ENCODE measurements around the gene GRIK1.

Gene GRIK1

GRCh38 chr21:29741761-29742160 lies 198.0 kb downstream of the GRIK1 start:
- in situ Hi-C loops (cut with MboI; ENCODE audit: low pct_unique_long_range_greater_than_20kb, low sequenced_read_pairs) = no loop called here

GRCh38 chr21:29739176-29739575 lies 200.6 kb downstream of the GRIK1 start:
- DNase-seq = peak; percentile 26
- in situ Hi-C loops (cut with MboI; ENCODE audit: low pct_unique_long_range_greater_than_20kb, low sequenced_read_pairs) = no loop called here

More at GRCh38 chr21:29741761-29742160, 198.0 kb downstream of the GRIK1 start:
- DNase-seq = no peak

- in situ Hi-C loops (cut with MboI; ENCODE audit: low pct_unique_long_range_greater_than_20kb, low sequenced_read_pairs) = no loop called here
Observed at GRCh38 chr21:29738730-29739129, 201.1 kb downstream of the GRIK1 start.

GRCh38 chr21:29737186-29737585 lies 202.6 kb downstream of the GRIK1 start:
- DNase-seq = no peak
- in situ Hi-C loops (cut with MboI; ENCODE audit: low pct_unique_long_range_greater_than_20kb, low sequenced_read_pairs) = no loop called here

More at GRCh38 chr21:29738730-29739129, 201.1 kb downstream of the GRIK1 start:
- no peak for DNase-seq

GRCh38 chr21:29730281-29730680 lies 209.5 kb downstream of the GRIK1 start:
- in situ Hi-C loops (cut with MboI; ENCODE audit: low pct_unique_long_range_greater_than_20kb, low sequenced_read_pairs) = no loop called here
- no peak for DNase-seq

GRCh38 chr21:29726044-29726443 lies 213.8 kb downstream of the GRIK1 start:
- in situ Hi-C loops (cut with MboI; ENCODE audit: low pct_unique_long_range_greater_than_20kb, low sequenced_read_pairs) = no loop called here

GRCh38 chr21:29725025-29725736 lies 214.6 kb downstream of the GRIK1 start:
- DNase-seq = no peak
- in situ Hi-C loops (cut with MboI; ENCODE audit: low pct_unique_long_range_greater_than_20kb, low sequenced_read_pairs) = no loop called here

More at GRCh38 chr21:29726044-29726443, 213.8 kb downstream of the GRIK1 start:
- DNase-seq = peak; percentile 19

GRCh38 chr21:29721964-29722363 lies 217.8 kb downstream of the GRIK1 start:
- DNase-seq = no peak
- in situ Hi-C loops (cut with MboI; ENCODE audit: low pct_unique_long_range_greater_than_20kb, low sequenced_read_pairs) = no loop called here

GRCh38 chr21:29721221-29721620 lies 218.6 kb downstream of the GRIK1 start:
- in situ Hi-C loops (cut with MboI; ENCODE audit: low pct_unique_long_range_greater_than_20kb, low sequenced_read_pairs) = no loop called here
- DNase-seq = no peak

- in situ Hi-C loops (cut with MboI; ENCODE audit: low pct_unique_long_range_greater_than_20kb, low sequenced_read_pairs) = no loop called here
- no peak for DNase-seq
Observed at GRCh38 chr21:29719521-29719920, 220.3 kb downstream of the GRIK1 start.

GRCh38 chr21:29718081-29718815 lies 221.5 kb downstream of the GRIK1 start:
- in situ Hi-C loops (cut with MboI; ENCODE audit: low pct_unique_long_range_greater_than_20kb, low sequenced_read_pairs) = no loop called here
- DNase-seq = no peak

- in situ Hi-C loops (cut with MboI; ENCODE audit: low pct_unique_long_range_greater_than_20kb, low sequenced_read_pairs) = no loop called here
- DNase-seq = no peak
Observed at GRCh38 chr21:29717659-29718058, 222.1 kb downstream of the GRIK1 start.

GRCh38 chr21:29716753-29717152 lies 223.0 kb downstream of the GRIK1 start:
- in situ Hi-C loops (cut with MboI; ENCODE audit: low pct_unique_long_range_greater_than_20kb, low sequenced_read_pairs) = no loop called here

GRCh38 chr21:29715089-29715488 lies 224.7 kb downstream of the GRIK1 start:
- DNase-seq = no peak
- in situ Hi-C loops (cut with MboI; ENCODE audit: low pct_unique_long_range_greater_than_20kb, low sequenced_read_pairs) = no loop called here

More at GRCh38 chr21:29716753-29717152, 223.0 kb downstream of the GRIK1 start:
- DNase-seq = no peak

- in situ Hi-C loops (cut with MboI; ENCODE audit: low pct_unique_long_range_greater_than_20kb, low sequenced_read_pairs) = no loop called here
- DNase-seq = no peak
Observed at GRCh38 chr21:29712818-29713217, 227.0 kb downstream of the GRIK1 start.

GRCh38 chr21:29711236-29711635 lies 228.6 kb downstream of the GRIK1 start:
- DNase-seq = no peak
- in situ Hi-C loops (cut with MboI; ENCODE audit: low pct_unique_long_range_greater_than_20kb, low sequenced_read_pairs) = no loop called here

- DNase-seq = no peak
- in situ Hi-C loops (cut with MboI; ENCODE audit: low pct_unique_long_range_greater_than_20kb, low sequenced_read_pairs) = no loop called here
Observed at GRCh38 chr21:29710498-29710897, 229.3 kb downstream of the GRIK1 start.

GRCh38 chr21:29708401-29708800 lies 231.4 kb downstream of the GRIK1 start:
- in situ Hi-C loops (cut with MboI; ENCODE audit: low pct_unique_long_range_greater_than_20kb, low sequenced_read_pairs) = no loop called here
- DNase-seq = no peak

GRCh38 chr21:29704719-29705118 lies 235.1 kb downstream of the GRIK1 start:
- in situ Hi-C loops (cut with MboI; ENCODE audit: low pct_unique_long_range_greater_than_20kb, low sequenced_read_pairs) = no loop called here
- DNase-seq = no peak

GRCh38 chr21:29701676-29702075 lies 238.1 kb downstream of the GRIK1 start:
- DNase-seq = no peak
- in situ Hi-C loops (cut with MboI; ENCODE audit: low pct_unique_long_range_greater_than_20kb, low sequenced_read_pairs) = no loop called here

Measured in KBM-7 (cell line).